Measurements from ENCODE around the gene KLHL29. TPM values are rescaled to one million over a fixed set of nuclear protein-coding genes. Genes with fewer than 3 reads are reported as not detected.

KLHL29 gene
- total RNA-seq, 5 donors from 2014 or later (not counting 1 experiment from before 2014, with no cell fraction given): 1.8 to 6.6 (median 2.5) TPM

GRCh38 chr2:23464156-23464555 lies 79.2 kb downstream of the KLHL29 start:
- H3K4me1 Mint-ChIP-seq: peaks cover 0 to 7% (median 0%) of the 10 kb centered on the region in 3 donors
- ChIA-PET POLR2A (no interaction called here), CTCF (no interaction called here)
- no peaks in the 10 kb centered on the region for H3K4me1 ChIP-seq (ENCODE audit: control insufficient read depth in 1 of 2, extremely low read depth in 1 of 2, insufficient read depth in 2 of 2, low read length in 2 of 2)
- H3K9me3 Mint-ChIP-seq: no peaks in the 10 kb centered on the region
- no peak overlapping the region for H3K4me3 Mint-ChIP-seq
- H3K27me3 Mint-ChIP-seq: peaks cover 29 to 32% of the 10 kb centered on the region in 2 donors
- H3K27ac Mint-ChIP-seq: no peak overlapping the region
- DNase-seq (no peak), ATAC-seq (replicated peaks in 1 of 4) (no peak)
- no peaks in the 10 kb centered on the region for H3K36me3 Mint-ChIP-seq
- 14% methylated on average over 1 of the region's 6 CpGs for WGBS (ENCODE audit: insufficient coverage)
- H3K27ac ChIP-seq (ENCODE audit: low read length): no peak overlapping the region
- no peak overlapping the region for H3K4me3 ChIP-seq (ENCODE audit: control insufficient read depth in 1 of 2, extremely low read depth in 1 of 2, low read length in 1 of 2)
- H3K36me3 ChIP-seq (ENCODE audit: control insufficient read depth in 2 of 2, extremely low read depth in 1 of 2, insufficient read depth in 1 of 2, low read length in 1 of 2): no peaks in the 10 kb centered on the region
- peaks cover 3 to 41% of the 10 kb centered on the region in 2 experiments for H3K27me3 ChIP-seq (replicated peaks in 1 of 2; ENCODE audit: control insufficient read depth in 2 of 2, extremely low read depth in 1 of 2, insufficient read depth in 2 of 2, low read length in 1 of 2)
- no peaks in the 10 kb centered on the region for H3K9me3 ChIP-seq

GRCh38 chr2:23464905-23465537 lies 80.0 kb downstream of the KLHL29 start:
- H3K4me1 ChIP-seq (ENCODE audit: control insufficient read depth in 1 of 2, extremely low read depth in 1 of 2, insufficient read depth in 2 of 2, low read length in 2 of 2): no peaks in the 10 kb centered on the region
- Mint-ChIP-seq H3K9me3 (no peaks in the 10 kb centered on the region), H3K4me1 (peaks cover 0 to 10% (median 0%) of the 10 kb centered on the region in 3 donors), H3K27me3 (peaks cover 36 to 37% of the 10 kb centered on the region in 2 donors), H3K4me3 (no peak overlapping the region), H3K27ac (no peak overlapping the region), H3K36me3 (no peaks in the 10 kb centered on the region)
- DNase-seq: no peak
- ChIA-PET POLR2A (no interaction called here), CTCF (no interaction called here)
- WGBS (ENCODE audit: insufficient coverage): 74% methylated on average over 12 of the region's 14 CpGs
- no peaks in the 10 kb centered on the region for H3K9me3 ChIP-seq
- no peak overlapping the region for H3K4me3 ChIP-seq (ENCODE audit: control insufficient read depth in 1 of 2, extremely low read depth in 1 of 2, low read length in 1 of 2)
- H3K36me3 ChIP-seq (ENCODE audit: control insufficient read depth in 2 of 2, extremely low read depth in 1 of 2, insufficient read depth in 1 of 2, low read length in 1 of 2): no peaks in the 10 kb centered on the region
- no peak for ATAC-seq (replicated peaks in 1 of 4)
- no peak overlapping the region for H3K27ac ChIP-seq (ENCODE audit: low read length)
- H3K27me3 ChIP-seq (replicated peaks in 1 of 2; ENCODE audit: control insufficient read depth in 2 of 2, extremely low read depth in 1 of 2, insufficient read depth in 2 of 2, low read length in 1 of 2): peaks cover 3 to 41% of the 10 kb centered on the region in 2 experiments

GRCh38 chr2:23465936-23466335 lies 81.0 kb downstream of the KLHL29 start:
- Histone ChIP-seq H3K9me3 (no peaks in the 10 kb centered on the region), H3K4me1 (ENCODE audit: control insufficient read depth in 1 of 2, extremely low read depth in 1 of 2, insufficient read depth in 2 of 2, low read length in 2 of 2) (no peaks in the 10 kb centered on the region), H3K27me3 (replicated peaks in 1 of 2; ENCODE audit: control insufficient read depth in 2 of 2, extremely low read depth in 1 of 2, insufficient read depth in 2 of 2, low read length in 1 of 2) (peaks cover 3 to 48% of the 10 kb centered on the region in 2 experiments), H3K4me3 (ENCODE audit: control insufficient read depth in 1 of 2, extremely low read depth in 1 of 2, low read length in 1 of 2) (no peak overlapping the region), H3K36me3 (ENCODE audit: control insufficient read depth in 2 of 2, extremely low read depth in 1 of 2, insufficient read depth in 1 of 2, low read length in 1 of 2) (no peaks in the 10 kb centered on the region), H3K27ac (ENCODE audit: low read length) (no peak overlapping the region)
- Mint-ChIP-seq H3K9me3 (no peaks in the 10 kb centered on the region), H3K4me1 (peaks cover 0 to 10% (median 0%) of the 10 kb centered on the region in 3 donors), H3K27me3 (peaks cover 37 to 38% of the 10 kb centered on the region in 2 donors), H3K4me3 (no peak overlapping the region), H3K36me3 (no peaks in the 10 kb centered on the region), H3K27ac (no peak overlapping the region)
- ChIA-PET POLR2A (no interaction called here), CTCF (no interaction called here)
- 75% methylated on average over 2 of the region's 9 CpGs for WGBS (ENCODE audit: insufficient coverage)
- DNase-seq: no peak
- ATAC-seq (replicated peaks in 1 of 4): no peak

GRCh38 chr2:23467618-23468017 lies 82.6 kb downstream of the KLHL29 start:
- ATAC-seq (replicated peaks in 1 of 4) (no peak), DNase-seq (no peak)
- H3K9me3 ChIP-seq: no peaks in the 10 kb centered on the region
- H3K4me1 Mint-ChIP-seq: peaks cover 0 to 10% (median 0%) of the 10 kb centered on the region in 3 donors
- no peak overlapping the region for H3K27ac Mint-ChIP-seq
- peaks cover 37 to 41% of the 10 kb centered on the region in 2 donors for H3K27me3 Mint-ChIP-seq
- CTCF ChIA-PET: no interaction called here
- no peaks in the 10 kb centered on the region for H3K4me1 ChIP-seq (ENCODE audit: control insufficient read depth in 1 of 2, extremely low read depth in 1 of 2, insufficient read depth in 2 of 2, low read length in 2 of 2)
- H3K27ac ChIP-seq (ENCODE audit: low read length): no peak overlapping the region
- H3K9me3 Mint-ChIP-seq: no peaks in the 10 kb centered on the region
- no peaks in the 10 kb centered on the region for H3K36me3 ChIP-seq (ENCODE audit: control insufficient read depth in 2 of 2, extremely low read depth in 1 of 2, insufficient read depth in 1 of 2, low read length in 1 of 2)
- H3K27me3 ChIP-seq (replicated peaks in 1 of 2; ENCODE audit: control insufficient read depth in 2 of 2, extremely low read depth in 1 of 2, insufficient read depth in 2 of 2, low read length in 1 of 2): peaks cover 3 to 47% of the 10 kb centered on the region in 2 experiments
- WGBS (ENCODE audit: insufficient coverage): 88% methylated on average over 4 of the region's 10 CpGs
- POLR2A ChIA-PET: no interaction called here
- no peak overlapping the region for H3K4me3 Mint-ChIP-seq
- H3K4me3 ChIP-seq (ENCODE audit: control insufficient read depth in 1 of 2, extremely low read depth in 1 of 2, low read length in 1 of 2): no peak overlapping the region
- H3K36me3 Mint-ChIP-seq: no peaks in the 10 kb centered on the region

GRCh38 chr2:23468474-23469141 lies 83.6 kb downstream of the KLHL29 start:
- Mint-ChIP-seq H3K4me3 (no peak overlapping the region), H3K36me3 (no peaks in the 10 kb centered on the region), H3K9me3 (no peaks in the 10 kb centered on the region), H3K27me3 (peaks cover 37 to 41% of the 10 kb centered on the region in 2 donors), H3K27ac (no peak overlapping the region), H3K4me1 (peaks cover 0 to 10% (median 0%) of the 10 kb centered on the region in 3 donors)
- CTCF ChIA-PET: no interaction called here
- POLR2A ChIA-PET: no interaction called here
- Histone ChIP-seq H3K4me1 (ENCODE audit: control insufficient read depth in 1 of 2, extremely low read depth in 1 of 2, insufficient read depth in 2 of 2, low read length in 2 of 2) (no peaks in the 10 kb centered on the region), H3K27me3 (replicated peaks in 1 of 2; ENCODE audit: control insufficient read depth in 2 of 2, extremely low read depth in 1 of 2, insufficient read depth in 2 of 2, low read length in 1 of 2) (peaks cover 3 to 48% of the 10 kb centered on the region in 2 experiments), H3K36me3 (ENCODE audit: control insufficient read depth in 2 of 2, extremely low read depth in 1 of 2, insufficient read depth in 1 of 2, low read length in 1 of 2) (no peaks in the 10 kb centered on the region), H3K4me3 (ENCODE audit: control insufficient read depth in 1 of 2, extremely low read depth in 1 of 2, low read length in 1 of 2) (no peak overlapping the region), H3K27ac (ENCODE audit: low read length) (no peak overlapping the region), H3K9me3 (no peaks in the 10 kb centered on the region)
- DNase-seq (no peak), ATAC-seq (replicated peaks in 1 of 4) (peak in 1 of 4 experiments; percentile 23)
- WGBS (ENCODE audit: insufficient coverage): 75% methylated on average over 10 of the region's 15 CpGs

GRCh38 chr2:23469142-23469540 lies 84.2 kb downstream of the KLHL29 start:
- Histone ChIP-seq H3K9me3 (no peaks in the 10 kb centered on the region), H3K4me1 (ENCODE audit: control insufficient read depth in 1 of 2, extremely low read depth in 1 of 2, insufficient read depth in 2 of 2, low read length in 2 of 2) (no peaks in the 10 kb centered on the region), H3K27ac (ENCODE audit: low read length) (no peak overlapping the region), H3K27me3 (replicated peaks in 1 of 2; ENCODE audit: control insufficient read depth in 2 of 2, extremely low read depth in 1 of 2, insufficient read depth in 2 of 2, low read length in 1 of 2) (peaks cover 3 to 46% of the 10 kb centered on the region in 2 experiments), H3K36me3 (ENCODE audit: control insufficient read depth in 2 of 2, extremely low read depth in 1 of 2, insufficient read depth in 1 of 2, low read length in 1 of 2) (no peaks in the 10 kb centered on the region), H3K4me3 (ENCODE audit: control insufficient read depth in 1 of 2, extremely low read depth in 1 of 2, low read length in 1 of 2) (no peak overlapping the region)
- Mint-ChIP-seq H3K4me3 (no peak overlapping the region), H3K27ac (no peak overlapping the region), H3K9me3 (no peaks in the 10 kb centered on the region), H3K4me1 (peaks cover 0 to 10% (median 0%) of the 10 kb centered on the region in 3 donors), H3K36me3 (no peaks in the 10 kb centered on the region), H3K27me3 (peaks cover 37 to 44% of the 10 kb centered on the region in 2 donors)
- 77% methylated on average over 8 of the region's 10 CpGs for WGBS (ENCODE audit: insufficient coverage)
- POLR2A ChIA-PET: no interaction called here
- CTCF ChIA-PET: no interaction called here
- no peak for DNase-seq
- ATAC-seq (replicated peaks in 1 of 4): no peak
